Measurements from ENCODE around the gene NUAK2.
"Not testable (repeated sequence)": the region's sequence is repeated elsewhere in the genome, so short reads cannot be mapped to it uniquely, and the experiment has no call there.

The NUAK2 gene

GRCh38 chr1:205321162-205321958 lies at the start of gene NUAK2:
Gene NUAK2 (minus strand): TSS chr1:205321745. CDS start chr1:205321628, 117 bp downstream.
- H3K4me3 ChIP-seq = peak within 1 kb of the TSS; percentile 78
- no peaks in the 10 kb centered on the region; the same call in 1 of the 2 replicates for H3K36me3 ChIP-seq (replicated peaks)
- in situ Hi-C loops (cut with MboI; ENCODE audit: low sequenced_read_pairs) = no loop called here
- H3K4me1 ChIP-seq = peaks cover 42% of the 10 kb centered on the region
- H3K27me3 ChIP-seq (ENCODE audit: low read depth) = 0 out of 2 replicates have a peak, but pooled peaks cover 2% of the 10 kb centered on the region
- no peaks in the 10 kb centered on the region for H3K9me3 ChIP-seq
- peak; percentile 81 to 95 for DNase-seq (ENCODE audit: low spot score in 2 of 2)

- Histone ChIP-seq H3K4me3 (no peak overlapping the region), H3K36me3 (replicated peaks) (no peaks in the 10 kb centered on the region), H3K9me3 (no peaks in the 10 kb centered on the region), H3K4me1 (peaks cover 41% of the 10 kb centered on the region), H3K27me3 (ENCODE audit: low read depth) (no peaks in the 10 kb centered on the region)
- peak in 1 of 2 experiments; percentile 2 for DNase-seq (ENCODE audit: low spot score in 2 of 2)
- in situ Hi-C loops (cut with MboI; ENCODE audit: low sequenced_read_pairs) = no loop called here
These were observed 49.2 kb upstream of the NUAK2 start for GRCh38 chr1:205370780-205371179.

GRCh38 chr1:205369701-205370123 lies 48.2 kb upstream of the NUAK2 start:
- H3K36me3 ChIP-seq (replicated peaks) = no peaks in the 10 kb centered on the region
- H3K27me3 ChIP-seq (ENCODE audit: low read depth) = no peaks in the 10 kb centered on the region
- peaks cover 37% of the 10 kb centered on the region for H3K4me1 ChIP-seq
- peak in 1 of 2 experiments; percentile 1 for DNase-seq (ENCODE audit: low spot score in 2 of 2)
- H3K4me3 ChIP-seq = no peak overlapping the region
- no peaks in the 10 kb centered on the region for H3K9me3 ChIP-seq
- in situ Hi-C loops (cut with MboI; ENCODE audit: low sequenced_read_pairs) = no loop called here

GRCh38 chr1:205368478-205368877 lies 46.9 kb upstream of the NUAK2 start:
- H3K4me1 ChIP-seq = peaks cover 24% of the 10 kb centered on the region
- in situ Hi-C loops (cut with MboI; ENCODE audit: low sequenced_read_pairs) = no loop called here

GRCh38 chr1:205365945-205366463 lies 44.5 kb upstream of the NUAK2 start:
- H3K4me3 ChIP-seq = no peak overlapping the region
- no peaks in the 10 kb centered on the region for H3K9me3 ChIP-seq
- in situ Hi-C loops (cut with MboI; ENCODE audit: low sequenced_read_pairs) = no loop called here
- H3K27me3 ChIP-seq (ENCODE audit: low read depth) = no peaks in the 10 kb centered on the region
- no peak for DNase-seq (ENCODE audit: low spot score in 2 of 2)
- peaks cover 9% of the 10 kb centered on the region for H3K4me1 ChIP-seq
- no peaks in the 10 kb centered on the region for H3K36me3 ChIP-seq (replicated peaks)

More at GRCh38 chr1:205368478-205368877, 46.9 kb upstream of the NUAK2 start:
- Histone ChIP-seq H3K9me3 (no peaks in the 10 kb centered on the region), H3K27me3 (ENCODE audit: low read depth) (no peaks in the 10 kb centered on the region), H3K36me3 (replicated peaks) (no peaks in the 10 kb centered on the region), H3K4me3 (no peak overlapping the region)
- DNase-seq (ENCODE audit: low spot score in 2 of 2) = no peak

- H3K4me3 ChIP-seq; H3K36me3 ChIP-seq (replicated peaks); H3K27me3 ChIP-seq (ENCODE audit: low read depth); in situ Hi-C loops (cut with MboI; ENCODE audit: low sequenced_read_pairs); H3K9me3 ChIP-seq; DNase-seq (ENCODE audit: low spot score in 2 of 2): not testable (repeated sequence)
- peaks cover 13% of the 10 kb centered on the region for H3K4me1 ChIP-seq
These were observed 43.5 kb upstream of the NUAK2 start for GRCh38 chr1:205365086-205365485.

- Histone ChIP-seq H3K4me3 (no peak overlapping the region), H3K27me3 (ENCODE audit: low read depth) (no peaks in the 10 kb centered on the region), H3K4me1 (peaks cover 31% of the 10 kb centered on the region), H3K9me3 (no peaks in the 10 kb centered on the region), H3K36me3 (replicated peaks) (no peaks in the 10 kb centered on the region)
- in situ Hi-C loops (cut with MboI; ENCODE audit: low sequenced_read_pairs) = no loop called here
- no peak for DNase-seq (ENCODE audit: low spot score in 2 of 2)
These were observed 39.3 kb upstream of the NUAK2 start for GRCh38 chr1:205360891-205361290.

- no peaks in the 10 kb centered on the region for H3K9me3 ChIP-seq
- DNase-seq (ENCODE audit: low spot score in 2 of 2) = no peak
- H3K4me3 ChIP-seq = no peak overlapping the region
- peaks cover 32% of the 10 kb centered on the region for H3K4me1 ChIP-seq
- in situ Hi-C loops (cut with MboI; ENCODE audit: low sequenced_read_pairs) = no loop called here
- H3K27me3 ChIP-seq (ENCODE audit: low read depth) = no peaks in the 10 kb centered on the region
- H3K36me3 ChIP-seq (replicated peaks) = no peaks in the 10 kb centered on the region
These were observed 38.4 kb upstream of the NUAK2 start for GRCh38 chr1:205359771-205360565.

- Histone ChIP-seq H3K27me3 (ENCODE audit: low read depth) (no peaks in the 10 kb centered on the region), H3K4me1 (peaks cover 46% of the 10 kb centered on the region), H3K4me3 (no peak overlapping the region), H3K36me3 (replicated peaks) (no peaks in the 10 kb centered on the region), H3K9me3 (no peaks in the 10 kb centered on the region)
- no peak for DNase-seq (ENCODE audit: low spot score in 2 of 2)
- in situ Hi-C loops (cut with MboI; ENCODE audit: low sequenced_read_pairs) = no loop called here
These were observed 37.0 kb upstream of the NUAK2 start for GRCh38 chr1:205358579-205358978.

- in situ Hi-C loops (cut with MboI; ENCODE audit: low sequenced_read_pairs) = no loop called here
- no peaks in the 10 kb centered on the region for H3K9me3 ChIP-seq
- H3K4me1 ChIP-seq = peaks cover 56% of the 10 kb centered on the region
- H3K27me3 ChIP-seq (ENCODE audit: low read depth) = no peaks in the 10 kb centered on the region
- H3K36me3 ChIP-seq (replicated peaks) = no peaks in the 10 kb centered on the region
- no peak overlapping the region for H3K4me3 ChIP-seq
- DNase-seq (ENCODE audit: low spot score in 2 of 2) = no peak
These were observed 36.0 kb upstream of the NUAK2 start for GRCh38 chr1:205357567-205357966.

- in situ Hi-C loops (cut with MboI; ENCODE audit: low sequenced_read_pairs) = no loop called here
- DNase-seq (ENCODE audit: low spot score in 2 of 2) = peak; percentile 79 to 84
- H3K9me3 ChIP-seq = no peaks in the 10 kb centered on the region
- H3K4me1 ChIP-seq = peaks cover 64% of the 10 kb centered on the region
- no peaks in the 10 kb centered on the region for H3K36me3 ChIP-seq (replicated peaks)
- H3K4me3 ChIP-seq = peak within 1 kb of the TSS; percentile 20
- H3K27me3 ChIP-seq (ENCODE audit: low read depth) = no peaks in the 10 kb centered on the region
These were observed 35.0 kb upstream of the NUAK2 start, which contains the start of gene KLHDC8A for GRCh38 chr1:205356440-205357139. Gene KLHDC8A (minus strand): TSS chr1:205356922. CDS start chr1:205343604, 13,318 bp downstream.

GRCh38 chr1:205355075-205355453 lies 33.5 kb upstream of the NUAK2 start:
- in situ Hi-C loops (cut with MboI; ENCODE audit: low sequenced_read_pairs) = no loop called here
- no peaks in the 10 kb centered on the region for H3K27me3 ChIP-seq (ENCODE audit: low read depth)
- H3K4me3 ChIP-seq = no peak overlapping the region
- H3K4me1 ChIP-seq = peaks cover 72% of the 10 kb centered on the region
- H3K9me3 ChIP-seq = no peaks in the 10 kb centered on the region
- no peaks in the 10 kb centered on the region for H3K36me3 ChIP-seq (replicated peaks)
- peak; percentile 88 to 98 for DNase-seq (ENCODE audit: low spot score in 2 of 2)

- H3K27me3 ChIP-seq (ENCODE audit: low read depth) = no peaks in the 10 kb centered on the region
- H3K4me3 ChIP-seq = no peak overlapping the region
- peaks cover 70% of the 10 kb centered on the region for H3K4me1 ChIP-seq
- no peaks in the 10 kb centered on the region for H3K9me3 ChIP-seq
- no peaks in the 10 kb centered on the region for H3K36me3 ChIP-seq (replicated peaks)
- peak; percentile 70 to 86 for DNase-seq (ENCODE audit: low spot score in 2 of 2)
- in situ Hi-C loops (cut with MboI; ENCODE audit: low sequenced_read_pairs) = no loop called here
These were observed 32.9 kb upstream of the NUAK2 start for GRCh38 chr1:205354259-205355074.

Data from HAP-1 (cell line).